ENCODE data around the gene PFKFB1. TPM values are rescaled to one million over a fixed set of nuclear protein-coding genes. Genes with fewer than 3 reads are reported as not detected.

Gene PFKFB1
- total RNA-seq: 1 to 10 TPM in 1 of 4 donors, under 1 TPM in 2, not detected in 1; 0.49 to 1.9 (median 0.64) TPM

DNA sequence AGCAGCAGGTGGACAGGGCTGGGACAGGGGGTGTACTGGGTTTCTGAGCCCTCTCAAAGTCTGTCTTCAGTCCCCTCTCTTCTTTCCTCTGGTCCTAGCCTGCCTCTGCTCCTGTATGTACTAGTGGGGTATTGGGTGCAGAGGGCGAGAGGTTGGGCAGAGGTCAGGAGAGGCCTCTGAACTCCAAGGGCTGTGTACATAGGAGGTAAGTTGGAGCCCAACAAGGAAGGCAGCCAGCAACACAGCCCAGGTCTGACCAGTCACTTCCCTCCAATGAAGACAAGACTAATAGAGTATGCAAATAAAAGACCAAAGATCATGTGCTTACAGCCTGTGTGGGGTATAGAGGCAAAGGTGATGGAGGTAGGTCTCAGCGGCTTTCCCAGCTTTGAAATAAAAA, at the start of gene PFKFB1:
Gene PFKFB1, minus strand, starts transcription at position 90 of the 400 bp plus-strand sequence. CDS start 181 bp downstream, outside the sequence.
- 88% methylated on average over 2 of the region's 2 CpGs for WGBS

DNA sequence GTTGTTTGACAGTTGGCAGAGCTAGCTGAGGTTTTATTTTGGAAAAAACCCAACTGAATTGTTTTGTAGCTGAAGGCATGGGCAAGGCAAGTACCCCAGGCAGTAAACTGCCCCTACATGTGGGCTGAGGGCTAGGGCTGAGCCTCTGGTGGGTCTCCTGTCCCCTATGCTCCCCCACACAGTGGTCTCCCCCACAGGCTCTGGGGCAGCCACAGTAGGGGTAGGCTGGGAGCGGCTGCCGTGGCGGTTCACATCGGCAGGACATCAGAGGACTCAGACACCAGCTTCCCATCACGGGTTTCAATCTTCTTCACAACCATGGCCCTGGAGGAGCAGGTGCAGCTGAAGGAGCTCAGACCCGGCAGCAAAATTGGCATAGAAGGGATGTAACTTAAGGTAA, 47.5 kb upstream of the PFKFB1 start:
- TF ChIP-seq EP300 (IDR thresholded peaks at IDR 0.05) (no peak), POLR2AphosphoS5 (IDR thresholded peaks at IDR 0.05) (no peak)
- no peak overlapping the region for H3K4me3 ChIP-seq
- no peaks in the 10 kb centered on the region for H3K9me3 ChIP-seq
- H3K36me3 ChIP-seq: no peaks in the 10 kb centered on the region
- H3K27ac ChIP-seq: no peak overlapping the region
- no peaks in the 10 kb centered on the region for H3K4me1 ChIP-seq
- 85% methylated on average over 6 of the region's 6 CpGs for WGBS
- DNase-seq (ENCODE audit: low spot score in 2 of 2): no peak
- H3K27me3 ChIP-seq: no peaks in the 10 kb centered on the region

More for the DNA sequence above, at the start of gene PFKFB1:
- Histone ChIP-seq H3K9me3 (no peaks in the 10 kb centered on the region), H3K4me3 (no peak within 1 kb of the TSS), H3K36me3 (no peaks in the 10 kb centered on the region), H3K27ac (no peak within 1 kb of the TSS), H3K27me3 (no peaks in the 10 kb centered on the region), H3K4me1 (no peaks in the 10 kb centered on the region)
- no peak for DNase-seq (ENCODE audit: low spot score in 2 of 2)
- TF ChIP-seq, protein P1, sequence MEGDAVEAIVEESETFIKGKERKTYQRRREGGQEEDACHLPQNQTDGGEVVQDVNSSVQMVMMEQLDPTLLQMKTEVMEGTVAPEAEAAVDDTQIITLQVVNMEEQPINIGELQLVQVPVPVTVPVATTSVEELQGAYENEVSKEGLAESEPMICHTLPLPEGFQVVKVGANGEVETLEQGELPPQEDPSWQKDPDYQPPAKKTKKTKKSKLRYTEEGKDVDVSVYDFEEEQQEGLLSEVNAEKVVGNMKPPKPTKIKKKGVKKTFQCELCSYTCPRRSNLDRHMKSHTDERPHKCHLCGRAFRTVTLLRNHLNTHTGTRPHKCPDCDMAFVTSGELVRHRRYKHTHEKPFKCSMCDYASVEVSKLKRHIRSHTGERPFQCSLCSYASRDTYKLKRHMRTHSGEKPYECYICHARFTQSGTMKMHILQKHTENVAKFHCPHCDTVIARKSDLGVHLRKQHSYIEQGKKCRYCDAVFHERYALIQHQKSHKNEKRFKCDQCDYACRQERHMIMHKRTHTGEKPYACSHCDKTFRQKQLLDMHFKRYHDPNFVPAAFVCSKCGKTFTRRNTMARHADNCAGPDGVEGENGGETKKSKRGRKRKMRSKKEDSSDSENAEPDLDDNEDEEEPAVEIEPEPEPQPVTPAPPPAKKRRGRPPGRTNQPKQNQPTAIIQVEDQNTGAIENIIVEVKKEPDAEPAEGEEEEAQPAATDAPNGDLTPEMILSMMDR (IDR thresholded peaks at IDR 0.05): no peak
- TF ChIP-seq POLR2A (IDR thresholded peaks at IDR 0.05): no peak
- no peak for TF ChIP-seq EP300 (IDR thresholded peaks at IDR 0.05)
- no peak for TF ChIP-seq POLR2AphosphoS5 (IDR thresholded peaks at IDR 0.05)

DNA sequence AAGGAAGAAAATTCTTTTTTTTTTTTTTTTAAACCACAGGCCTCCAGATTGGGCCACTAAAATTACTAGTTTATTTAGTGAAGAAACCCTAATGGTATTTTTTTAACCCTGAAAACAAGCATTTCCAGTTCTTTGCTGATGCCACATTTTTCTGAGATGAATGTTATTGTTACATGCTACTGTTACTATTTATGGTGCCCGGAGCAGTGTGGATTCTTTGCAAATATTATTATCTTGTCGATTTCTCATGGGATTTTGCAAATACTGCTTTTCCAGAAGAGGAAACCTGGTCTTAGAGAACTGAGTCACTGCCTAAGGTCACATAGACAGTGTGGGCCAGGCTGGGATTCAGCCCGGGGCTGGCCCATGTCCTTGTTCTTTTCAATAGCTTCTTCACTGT, 45.5 kb upstream of the PFKFB1 start:
- no peak for DNase-seq (ENCODE audit: low spot score in 2 of 2)
- Histone ChIP-seq H3K36me3 (no peaks in the 10 kb centered on the region), H3K4me3 (no peak overlapping the region), H3K27me3 (no peaks in the 10 kb centered on the region), H3K4me1 (no peaks in the 10 kb centered on the region), H3K27ac (no peak overlapping the region), H3K9me3 (no peaks in the 10 kb centered on the region)
- WGBS: 70% methylated on average over 3 of the region's 3 CpGs
- no peak for TF ChIP-seq EP300 (IDR thresholded peaks at IDR 0.05)
- no peak for TF ChIP-seq POLR2A (IDR thresholded peaks at IDR 0.05)
- TF ChIP-seq, protein P1 (IDR thresholded peaks at IDR 0.05): no peak
- no peak for TF ChIP-seq POLR2AphosphoS5 (IDR thresholded peaks at IDR 0.05)

DNA sequence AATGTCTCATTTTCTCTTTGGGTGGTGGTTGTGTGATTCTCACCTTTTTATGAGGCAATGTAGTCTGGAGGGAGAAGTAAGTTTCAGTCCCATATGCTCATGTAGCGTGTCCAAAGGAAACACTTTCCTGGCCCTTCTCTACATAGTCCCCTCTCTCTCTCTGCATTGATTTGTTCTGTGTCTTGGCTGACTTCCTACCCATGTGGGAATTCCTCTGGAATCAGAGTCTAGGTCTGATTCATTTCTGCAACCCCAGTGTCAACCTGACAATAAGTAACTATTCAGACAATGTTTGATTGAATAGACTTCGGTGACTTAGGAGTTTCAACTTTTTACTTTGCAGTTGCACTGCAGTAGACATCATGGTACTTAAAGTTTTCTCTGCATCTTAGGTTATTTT, 39.4 kb upstream of the PFKFB1 start:
- TF ChIP-seq POLR2AphosphoS5 (IDR thresholded peaks at IDR 0.05) (no peak), POLR2A (IDR thresholded peaks at IDR 0.05) (no peak), EP300 (IDR thresholded peaks at IDR 0.05) (no peak)
- TF ChIP-seq, protein P1 (IDR thresholded peaks at IDR 0.05): no peak

DNA sequence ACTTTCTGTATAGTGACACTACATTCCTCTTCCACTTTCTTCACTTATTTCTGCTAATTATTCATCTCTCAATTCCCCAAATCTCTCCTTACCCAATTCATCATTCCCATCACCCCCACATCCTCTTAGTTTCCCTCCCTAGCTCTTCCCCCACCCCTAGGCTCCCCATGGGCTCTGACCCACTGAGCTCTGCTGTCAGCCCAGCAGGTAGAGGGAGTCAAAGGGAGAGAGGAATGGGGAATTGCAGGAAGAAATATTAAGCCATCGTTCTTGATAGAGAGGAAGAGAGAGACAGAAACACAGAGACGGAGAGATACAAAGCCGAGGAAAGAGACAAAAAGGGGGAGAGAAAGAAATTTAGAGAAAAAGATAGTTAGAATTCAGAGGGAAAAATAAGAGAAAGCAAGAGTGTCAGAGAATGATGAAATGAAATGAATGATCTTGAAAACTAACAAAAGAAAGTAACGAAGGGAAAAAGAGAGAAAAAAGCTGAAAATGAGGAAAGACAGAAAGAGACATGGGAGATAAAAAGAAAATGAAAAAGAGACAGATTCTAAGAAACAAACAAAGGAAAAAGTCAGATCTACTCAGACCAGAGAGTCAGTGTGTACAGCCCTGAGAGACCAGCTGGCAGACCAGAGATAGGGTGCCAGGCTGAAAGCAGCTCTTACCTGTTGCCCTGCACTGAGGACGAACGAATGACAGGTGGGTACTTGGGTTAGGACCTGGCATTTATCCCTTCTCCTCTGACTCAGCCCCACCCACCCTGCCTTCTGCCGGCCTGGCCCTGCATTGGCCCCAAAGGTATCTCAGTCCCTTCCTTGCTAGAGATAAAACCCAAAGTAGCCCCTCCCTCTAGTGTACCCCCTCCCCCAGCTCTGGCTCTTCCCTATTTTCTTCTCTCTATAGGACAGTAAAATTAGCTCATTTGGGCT, 36.5 kb upstream of the PFKFB1 start, which contains the start of gene ALAS2:
Gene ALAS2, minus strand, starts transcription at position 707 of the 935 bp plus-strand sequence. CDS start 4,977 bp downstream, outside the sequence.
- H3K9me3 ChIP-seq: no peaks in the 10 kb centered on the region
- DNase-seq (ENCODE audit: low spot score in 2 of 2): no peak
- H3K4me3 ChIP-seq: no peak within 1 kb of the TSS
- WGBS: 65% methylated on average over 7 of the region's 7 CpGs
- no peaks in the 10 kb centered on the region for H3K4me1 ChIP-seq
- no peak within 1 kb of the TSS for H3K27ac ChIP-seq
- no peaks in the 10 kb centered on the region for H3K36me3 ChIP-seq
- no peaks in the 10 kb centered on the region for H3K27me3 ChIP-seq
- no peak for TF ChIP-seq POLR2AphosphoS5 (IDR thresholded peaks at IDR 0.05)
- no peak for TF ChIP-seq EP300 (IDR thresholded peaks at IDR 0.05)
- no peak for TF ChIP-seq POLR2A (IDR thresholded peaks at IDR 0.05)
- TF ChIP-seq, protein P1 (IDR thresholded peaks at IDR 0.05): no peak

More for the DNA sequence above, 39.4 kb upstream of the PFKFB1 start:
- Histone ChIP-seq H3K4me1 (no peaks in the 10 kb centered on the region), H3K36me3 (no peaks in the 10 kb centered on the region), H3K27me3 (no peaks in the 10 kb centered on the region), H3K4me3 (no peak overlapping the region), H3K9me3 (no peaks in the 10 kb centered on the region), H3K27ac (no peak overlapping the region)
- 85% methylated on average over 2 of the region's 2 CpGs for WGBS
- no peak for DNase-seq (ENCODE audit: low spot score in 2 of 2)
